K562 (cell line): Measurements from ENCODE around the gene CD47. TPM values are rescaled to one million over a fixed set of nuclear protein-coding genes. Genes with fewer than 3 reads are reported as not detected.

ENCODE experiments used
- ATAC-seq: fragments of 200-7000 bp; cut with Tn5 transposase; 3 replicates; pipeline ENCODE4 v1.9.1; 2020; ENCODE audit warnings: moderate library complexity
- BruUV-seq: library from RNA; stranded (reverse); fragments of 400-500 nt; replicated peaks from 2 replicates; lab custom pipeline; 2021; lab: Mats Ljungman, UMichigan
- CTCF ChIA-PET: fragments of 300-600 bp; formaldehyde crosslinking; extraction: SDS; loops from one replicate; lab custom pipeline; 2021; ENCODE audit warnings: low intra/inter-chr PET ratio; lab: Yijun Ruan, JAX
- POLR2A ChIA-PET: fragments of 300-600, 350-650 bp; sonication (Branson Sonifier 250); formaldehyde crosslinking; extraction: SDS; loops from one replicate; lab custom pipeline; 2021; ENCODE audit warnings: antibody characterized with exemption, inconsistent platforms; lab: Yijun Ruan, JAX
- DNase-seq, 4 experiments: peaks; one replicate each; pipeline versions ENCODE4 v3.0.0 to v3.0.0-alpha.2; 2011 to 2018; ENCODE audit warnings: low spot score in 3 of 4, mixed read lengths in 3 of 4; ENCODE audit errors: extremely low read depth in 1 of 4
- FAIRE-seq: peaks from 2 replicates; lab custom pipeline; 2011; peaks lifted over from hg19 to GRCh38; lab: Jason Lieb, UNC
- H2AFZ ChIP-seq: 2 replicates; pipeline ENCODE4 v1.6.0; 2011; ENCODE audit warnings: low read depth, low read length, control low read depth, inconsistent platforms
- H3K27ac ChIP-seq: fragments of 200-600 bp; 3 replicates; pipeline ENCODE4 v1.8.0; 2011; ENCODE audit warnings: low read depth, mild to moderate bottlenecking, control low read depth, inconsistent platforms, low read length, moderate library complexity, mixed read lengths; ENCODE audit errors: extremely low read depth
- H3K27me3 ChIP-seq, 2 experiments: fragments of 300-600 bp in 1 of 2; 2 replicates in 1 of 2; 3 replicates in 1 of 2; pipeline versions ENCODE4 v1.6.0 to v1.8.0; 2011; ENCODE audit warnings: inconsistent platforms in 2 of 2, low read length in 2 of 2, mild to moderate bottlenecking in 1 of 2, mixed read lengths in 1 of 2, moderate library complexity in 1 of 2; ENCODE audit not compliant: control insufficient read depth in 2 of 2, insufficient read depth in 2 of 2
- H3K36me3 ChIP-seq: fragments of 300-600 bp; 3 replicates; pipeline ENCODE4 v1.8.0; 2011; ENCODE audit warnings: mild to moderate bottlenecking, low read length, inconsistent platforms; ENCODE audit not compliant: control insufficient read depth, insufficient read depth
- H3K4me1 ChIP-seq, 2 experiments: fragments of 200-600 bp in 1 of 2; replicated peaks in 1 of 2; 2 replicates in 1 of 2; 3 replicates in 1 of 2; pipeline versions ENCODE4 v1.5.1 to v1.8.0; 2011; ENCODE audit warnings: inconsistent platforms in 2 of 2, low read length in 2 of 2, mild to moderate bottlenecking in 1 of 2, mixed read lengths in 1 of 2, moderate library complexity in 1 of 2; ENCODE audit not compliant: control insufficient read depth in 2 of 2, insufficient read depth in 2 of 2
- H3K4me2 ChIP-seq: 2 replicates; pipeline ENCODE4 v1.6.1; 2011; ENCODE audit warnings: low read length, control low read depth, inconsistent platforms, mixed read lengths; ENCODE audit not compliant: insufficient read depth
- H3K4me3 ChIP-seq: fragments of 200-600 bp; sonication (generic), shearing (Covaris generic); 2 replicates; pipeline ENCODE4 v1.5.1; 2016; ENCODE audit warnings: control low read depth, inconsistent platforms
- H3K79me2 ChIP-seq: fragments of 200-600 bp; 3 replicates; pipeline ENCODE4 v1.8.0; 2011; ENCODE audit warnings: low read length, inconsistent platforms; ENCODE audit not compliant: control insufficient read depth, insufficient read depth
- H3K9ac ChIP-seq, 2 experiments: 2 replicates each; pipeline versions ENCODE4 v1.6.0 to v1.6.1; 2011; ENCODE audit warnings: low read depth in 2 of 2, low read length in 2 of 2, control low read depth in 1 of 2, inconsistent platforms in 1 of 2, mild to moderate bottlenecking in 1 of 2, mixed read lengths in 1 of 2; ENCODE audit not compliant: insufficient read depth in 1 of 2
- H3K9me1 ChIP-seq: one replicate; pipeline ENCODE4 v1.6.0; 2011; ENCODE audit warnings: inconsistent platforms, mild to moderate bottlenecking, low read length, moderate library complexity; ENCODE audit not compliant: control insufficient read depth, insufficient read depth
- H3K9me3 ChIP-seq: replicated peaks from 2 replicates; pipeline ENCODE4 v1.5.1; 2011; ENCODE audit warnings: low read depth, low read length, inconsistent platforms; ENCODE audit not compliant: control insufficient read depth, insufficient read depth
- H4K20me1 ChIP-seq: replicated peaks from 2 replicates; pipeline ENCODE4 v1.6.1; 2011; ENCODE audit warnings: low read length, inconsistent platforms, mixed read lengths; ENCODE audit not compliant: control insufficient read depth, insufficient read depth
- ARID2 ChIP-seq: fragments of 450-650 bp; IDR thresholded peaks from 2 replicates; pipeline ENCODE4 v1.6.1; 2017; ENCODE audit warnings: antibody characterized with exemption, mild to moderate bottlenecking
- BDP1 ChIP-seq: IDR thresholded peaks from 3 replicates; pipeline ENCODE4 v1.6.1; 2011; ENCODE audit not compliant: insufficient read length, insufficient read depth
- CHD7 ChIP-seq: fragments of 200-600 bp; sonication (generic); IDR thresholded peaks from one replicate; pipeline ENCODE4 v1.6.1; 2012; ENCODE audit warnings: mild to moderate bottlenecking, low read depth, low read length, inconsistent platforms
- KDM4B ChIP-seq, 2 experiments: fragments of 450-650 bp in 1 of 2; sonication (generic) in 1 of 2; IDR thresholded peaks; 2 replicates each; pipeline ENCODE4 v1.6.1; 2016 to 2017; ENCODE audit warnings: borderline replicate concordance in 2 of 2, antibody characterized with exemption in 1 of 2, low read depth in 1 of 2, mild to moderate bottlenecking in 1 of 2
- MCM3 ChIP-seq: fragments of 450-650 bp; IDR thresholded peaks from 2 replicates; pipeline ENCODE4 v1.6.1; 2016
- NFIX ChIP-seq: fragments of 250-450 bp; sonication (Bioruptor Pico); IDR thresholded peaks from 2 replicates; pipeline ENCODE4 v1.4.0; 2020; ENCODE audit warnings: low read depth, mild to moderate bottlenecking, moderate library complexity
- PCBP2 ChIP-seq: fragments of 200-400 bp; formaldehyde crosslinking; IDR thresholded peaks from 2 replicates; pipeline ENCODE4 v1.6.1; 2018; ENCODE audit warnings: low read length, low read depth, mild to moderate bottlenecking, moderate library complexity; ENCODE audit not compliant: poor library complexity, severe bottlenecking
- XRCC5 ChIP-seq: fragments of 200-400 bp; formaldehyde crosslinking; IDR thresholded peaks from 2 replicates; pipeline ENCODE4 v1.6.1; 2017; ENCODE audit warnings: low read depth, mild to moderate bottlenecking, low read length
- ZNF197 ChIP-seq: fragments of 200-800 bp; sonication (Bioruptor generic); IDR thresholded peaks from 2 replicates; pipeline ENCODE4 v1.6.1; 2016; ENCODE audit warnings: low read depth, missing genetic modification characterization, missing compliant biosample characterization
- ZNF224 ChIP-seq: sonication (generic); formaldehyde crosslinking; IDR thresholded peaks from 2 replicates; pipeline ENCODE4 v1.8.0; 2022; ENCODE audit warnings: mild to moderate bottlenecking, missing genetic modification reagents
- ZNF41 ChIP-seq: fragments of 250-450 bp; sonication (Bioruptor Pico); conservative IDR thresholded peaks from 2 replicates; pipeline ENCODE4 v1.4.0; 2020; ENCODE audit warnings: mild to moderate bottlenecking
- WGBS: fragments of 100-300 bp; shearing (Covaris generic); methylation state at CpG from one replicate; pipeline ENCODE4 v1.1.6; 2016; ENCODE audit warnings: low coverage, mixed read lengths; ENCODE audit not compliant: insufficient coverage; ENCODE audit errors: missing lambda C conversion rate; 5-methylcytosine and 5-hydroxymethylcytosine counted together
- in situ Hi-C: fragments of 300-500 bp; cut with MboI; formaldehyde crosslinking; loops from 4 replicates; pipeline ENCODE4 v1.15.0; 2018; ENCODE audit warnings: inconsistent platforms, mixed read lengths
- intact Hi-C: fragments of 100-400 bp; cut with micrococcal nuclease; formaldehyde crosslinking; loops from 2 replicates; pipeline ENCODE4 v1.14.2; 2022
- polyA plus RNA-seq, 8 experiments: library from polyadenylated mRNA; depleted of rRNA in 4 of 8; stranded (reverse) in 5 of 8; unstranded in 3 of 8; fragments of >200 nt; fragmentation: Nextera tagmentation in 2 of 8; fragmentation: Illumina TruSeq in 1 of 8; extraction: Ambion mirVana in 2 of 8; extraction: Trizol in 1 of 8; gene quantifications; 2 replicates each; pipeline versions ENCODE4 v1.2.1 to v1.2.3, GENCODE V29; 2011 to 2014; ENCODE audit warnings: inconsistent platforms in 1 of 8, missing spikeins in 1 of 8
- total RNA-seq, 7 experiments: library from RNA; depleted of rRNA in 6 of 7; stranded (reverse); fragments of >200 nt in 6 of 7; fragmentation: Illumina TruSeq in 2 of 7; extraction: Trizol in 2 of 7; gene quantifications; 2 replicates each; pipeline versions ENCODE4 v1.2.1 to v1.2.3, GENCODE V29; 2011 to 2021; ENCODE audit warnings: low replicate concordance in 1 of 7

Gene CD47
- total and polyA plus RNA-seq, 9 of the 15 experiments (the other 6 are each of a cell fraction or from before 2014, with no cell fraction given) = 10.2 to 62.6 (median 36.3) TPM

- BruUV-seq = no TSS peak
- CTCF ChIA-PET = no interaction called here
- Histone ChIP-seq H3K36me3 (no peaks in the 10 kb centered on the region), H3K79me2 (no peaks in the 10 kb centered on the region), H3K27me3 (peaks cover 6 to 22% of the 10 kb centered on the region in 2 experiments; a peak in 3 of 5 replicates), H3K27ac (no peak overlapping the region), H3K4me3 (no peak overlapping the region), H3K9me1 (no peaks in the 10 kb centered on the region), H3K9ac (no peak overlapping the region), H4K20me1 (no peaks in the 10 kb centered on the region), H3K4me1 (no peaks in the 10 kb centered on the region; a peak in 1 of 5 replicates), H3K9me3 (no peaks in the 10 kb centered on the region), H3K4me2 (no peak overlapping the region), H2AFZ (no peak overlapping the region)
- intact Hi-C loops = no loop called here
- TF ChIP-seq KDM4B (IDR thresholded peaks at IDR 0.05; ENCODE audit: borderline replicate concordance in 2 of 2, low read depth in 1 of 2) (no peak), BDP1 (no peak), NFIX (no peak), MCM3 (no peak), ARID2 (no peak), XRCC5 (no peak), ZNF41 (CRISPR knock-in tag) (no peak), ZNF224 (no peak), PCBP2 (no peak), ZNF197 (CRISPR knock-in tag) (no peak), CHD7 (no peak)
- ATAC-seq (no peak), FAIRE-seq (no peak), DNase-seq (no peak)
- 5% methylated on average over 2 of the region's 2 CpGs for WGBS
- in situ Hi-C loops = no loop called here
- POLR2A ChIA-PET = interaction anchor here (0.5 kb wide), 1 partner anchor 462 kb away, joined by 4 read pairs; no protein-coding TSS in a partner anchor
These were observed 75.9 kb downstream of the CD47 start for GRCh38 chr3:108014943-108015342.
